ENCODE measurements around the gene PLA2G4C.

The PLA2G4C gene

GRCh38 chr19:48051335-48052033, 59.1 kb downstream of the PLA2G4C start:
- no peak for DNase-seq

- no peak for DNase-seq
These were observed 66.1 kb downstream of the PLA2G4C start for GRCh38 chr19:48044561-48044960.

- DNase-seq = no peak
These were observed 66.8 kb downstream of the PLA2G4C start, which contains the start of gene CABP5 for GRCh38 chr19:48043675-48044258. Gene CABP5 (minus strand): TSS chr19:48044079. CDS start chr19:48043922, 157 bp downstream.

GRCh38 chr19:48041877-48042580, 68.6 kb downstream of the PLA2G4C start:
- DNase-seq = no peak

GRCh38 chr19:48036765-48037164, 73.9 kb downstream of the PLA2G4C start:
- DNase-seq = no peak

- no peak for DNase-seq
These were observed 77.0 kb downstream of the PLA2G4C start for GRCh38 chr19:48033604-48034003.

- DNase-seq = no peak
These were observed 80.5 kb downstream of the PLA2G4C start for GRCh38 chr19:48030073-48030472.

- no peak for DNase-seq
These were observed 81.2 kb downstream of the PLA2G4C start for GRCh38 chr19:48029431-48029830.

- DNase-seq = no peak
These were observed 85.1 kb downstream of the PLA2G4C start for GRCh38 chr19:48025480-48025879.

GRCh38 chr19:48023518-48023917, 87.1 kb downstream of the PLA2G4C start:
- no peak for DNase-seq

GRCh38 chr19:48023011-48023410, 87.6 kb downstream of the PLA2G4C start:
- no peak for DNase-seq

- DNase-seq = no peak
These were observed 89.9 kb downstream of the PLA2G4C start for GRCh38 chr19:48020686-48021085.

GRCh38 chr19:48010932-48011758, 99.5 kb downstream of the PLA2G4C start:
- DNase-seq = no peak

GRCh38 chr19:48006762-48007161, 103.9 kb downstream of the PLA2G4C start:
- DNase-seq = no peak

- DNase-seq = no peak
These were observed 106.4 kb downstream of the PLA2G4C start for GRCh38 chr19:48004236-48004635.

- DNase-seq = no peak
These were observed 109.8 kb downstream of the PLA2G4C start for GRCh38 chr19:48000846-48001245.

- no peak for DNase-seq
These were observed 111.8 kb downstream of the PLA2G4C start for GRCh38 chr19:47998800-47999199.
